ENCODE measurements around the gene SLC28A3. TPM values are rescaled to one million over a fixed set of nuclear protein-coding genes. Genes with fewer than 3 reads are reported as not detected.
A peak's percentile ranks its signal among the peaks of the same experiment; 100 is the strongest.

The SLC28A3 gene
- total and polyA plus RNA-seq, 10 of the 15 experiments (the other 5 are each of a cell fraction or from before 2014, with no cell fraction given), result 0.03 to 0.39 (median 0.07) TPM; not detected in 2

DNA sequence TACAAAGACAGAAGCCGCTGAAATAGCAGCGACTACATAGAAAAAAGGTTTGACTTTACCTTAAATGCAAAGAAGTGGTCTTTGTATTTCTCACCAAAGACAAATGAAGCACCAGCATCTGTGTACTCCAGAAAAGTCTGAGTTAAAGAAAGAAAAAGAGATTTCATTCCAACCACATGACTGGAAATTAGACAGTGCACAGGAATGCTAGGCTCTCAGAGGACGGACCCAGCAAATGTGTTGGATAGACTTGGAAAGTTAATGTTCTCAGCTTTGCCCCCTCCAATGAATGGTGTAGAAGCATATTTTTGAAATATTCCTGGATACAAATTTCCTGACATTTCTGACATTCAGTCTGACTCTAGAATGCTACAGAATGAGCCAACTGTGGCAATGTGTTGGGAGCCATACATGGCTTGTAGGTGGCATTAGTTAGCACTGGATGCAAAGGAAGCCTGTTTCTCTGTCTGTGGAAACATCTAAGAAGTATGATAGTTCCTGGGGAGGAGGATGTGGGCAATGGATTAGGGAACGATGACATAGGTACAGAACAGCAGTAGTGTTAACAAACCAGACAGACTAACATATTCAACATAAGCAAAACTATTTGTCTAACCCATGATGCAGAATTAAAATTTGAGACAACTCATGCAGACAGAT lies 43.3 kb downstream of the SLC28A3 start:
- RAD21 ChIA-PET (ENCODE audit: unreplicated experiment), result interaction anchor here (1.1 to 2.8 kb wide), 6 partner anchors 11 to 317 kb away, joined by 4 to 23 read pairs (median 10); partner anchors contain the start of genes HNRNPK and RMI1

More for the DNA sequence above, 43.3 kb downstream of the SLC28A3 start:
- H3K27me3 ChIP-seq (replicated peaks in 1 of 2; ENCODE audit: control insufficient read depth in 2 of 2, insufficient read depth in 2 of 2, low read length in 1 of 2), result no peaks in the 10 kb centered on the region
- DNase-seq (ENCODE audit: low read depth, low spot score) (no peak), ATAC-seq (no peak), FAIRE-seq (no peak)
- ChIA-PET SMC1A (ENCODE audit: uncharacterized antibody, unreplicated experiment) (interaction anchor here (1.1 to 6.1 kb wide), 7 partner anchors 8 to 69 kb away, joined by 3 to 82 read pairs (median 8); no protein-coding TSS in a partner anchor), POLR2A (interaction anchor here (1.5 to 1.8 kb wide), 3 partner anchors 9 to 31 kb away, joined by 3 to 5 read pairs (median 4); no protein-coding TSS in a partner anchor), CTCF (interaction anchor here (2.2 to 7.8 kb wide), 5 partner anchors 12 to 314 kb away, joined by 5 to 92 read pairs (median 26); no protein-coding TSS in a partner anchor)
- H2AFZ ChIP-seq (ENCODE audit: control insufficient read depth, low read depth, low read length), result peak overlapping the region; percentile 88; the same call in 1 of the 2 replicates
- in situ Hi-C loops (cut with MboI) (no loop called here), intact Hi-C loops (cut with micrococcal nuclease; ENCODE audit: unreplicated experiment) (loop anchor here (10.0 kb wide), 1 partner anchor 458 kb away; no protein-coding TSS in a partner anchor)
- H3K4me3 ChIP-seq, result no peak overlapping the region
- H3K4me1 ChIP-seq (ENCODE audit: control insufficient read depth, insufficient read depth, low read length), result peaks cover 44% of the 10 kb centered on the region
- BruUV-seq (replicated peaks), result no TSS peak
- no peaks in the 10 kb centered on the region for H4K20me1 ChIP-seq (ENCODE audit: control insufficient read depth, insufficient read depth)
- H3K9me3 ChIP-seq (replicated peaks; ENCODE audit: control insufficient read depth, insufficient read depth, low read length), result no peaks in the 10 kb centered on the region
- TF ChIP-seq ZNF24 (IDR thresholded peaks at IDR 0.05) (no peak), RELA (IDR thresholded peaks at IDR 0.05; ENCODE audit: borderline replicate concordance, partially characterized antibody) (no peak), PAX5 (IDR thresholded peaks at IDR 0.05; ENCODE audit: borderline replicate concordance, low read depth, low read length) (no peak), NFIC (IDR thresholded peaks at IDR 0.05; ENCODE audit: low read depth, low read length) (no peak), TAF1 (IDR thresholded peaks at IDR 0.05; ENCODE audit: borderline replicate concordance, low read depth, low read length) (no peak), CEBPB (IDR thresholded peaks at IDR 0.05; ENCODE audit: borderline replicate concordance in 1 of 2, low read depth in 2 of 2, low read length in 2 of 2) (no peak), RB1 (IDR thresholded peaks at IDR 0.05; ENCODE audit: borderline replicate concordance) (no peak), KDM1A (IDR thresholded peaks at IDR 0.05; ENCODE audit: borderline replicate concordance) (no peak), PML (IDR thresholded peaks at IDR 0.05; ENCODE audit: low read length) (no peak), NFXL1 (IDR thresholded peaks at IDR 0.05; ENCODE audit: borderline replicate concordance) (no peak), SRF (IDR thresholded peaks at IDR 0.05; ENCODE audit: low read depth in 2 of 2, low read length in 2 of 2) (no peak), MTA2 (IDR thresholded peaks at IDR 0.05; ENCODE audit: low read depth) (no peak)
- TF ChIP-seq, protein P1, sequence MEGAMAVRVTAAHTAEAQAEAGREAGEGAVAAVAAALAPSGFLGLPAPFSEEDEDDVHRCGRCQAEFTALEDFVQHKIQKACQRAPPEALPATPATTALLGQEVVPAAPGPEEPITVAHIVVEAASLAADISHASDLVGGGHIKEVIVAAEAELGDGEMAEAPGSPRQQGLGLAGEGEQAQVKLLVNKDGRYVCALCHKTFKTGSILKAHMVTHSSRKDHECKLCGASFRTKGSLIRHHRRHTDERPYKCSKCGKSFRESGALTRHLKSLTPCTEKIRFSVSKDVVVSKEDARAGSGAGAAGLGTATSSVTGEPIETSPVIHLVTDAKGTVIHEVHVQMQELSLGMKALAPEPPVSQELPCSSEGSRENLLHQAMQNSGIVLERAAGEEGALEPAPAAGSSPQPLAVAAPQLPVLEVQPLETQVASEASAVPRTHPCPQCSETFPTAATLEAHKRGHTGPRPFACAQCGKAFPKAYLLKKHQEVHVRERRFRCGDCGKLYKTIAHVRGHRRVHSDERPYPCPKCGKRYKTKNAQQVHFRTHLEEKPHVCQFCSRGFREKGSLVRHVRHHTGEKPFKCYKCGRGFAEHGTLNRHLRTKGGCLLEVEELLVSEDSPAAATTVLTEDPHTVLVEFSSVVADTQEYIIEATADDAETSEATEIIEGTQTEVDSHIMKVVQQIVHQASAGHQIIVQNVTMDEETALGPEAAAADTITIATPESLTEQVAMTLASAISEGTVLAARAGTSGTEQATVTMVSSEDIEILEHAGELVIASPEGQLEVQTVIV (IDR thresholded peaks at IDR 0.05; ENCODE audit: borderline replicate concordance, partially characterized antibody), result no peak
- TF ChIP-seq, protein P2, sequence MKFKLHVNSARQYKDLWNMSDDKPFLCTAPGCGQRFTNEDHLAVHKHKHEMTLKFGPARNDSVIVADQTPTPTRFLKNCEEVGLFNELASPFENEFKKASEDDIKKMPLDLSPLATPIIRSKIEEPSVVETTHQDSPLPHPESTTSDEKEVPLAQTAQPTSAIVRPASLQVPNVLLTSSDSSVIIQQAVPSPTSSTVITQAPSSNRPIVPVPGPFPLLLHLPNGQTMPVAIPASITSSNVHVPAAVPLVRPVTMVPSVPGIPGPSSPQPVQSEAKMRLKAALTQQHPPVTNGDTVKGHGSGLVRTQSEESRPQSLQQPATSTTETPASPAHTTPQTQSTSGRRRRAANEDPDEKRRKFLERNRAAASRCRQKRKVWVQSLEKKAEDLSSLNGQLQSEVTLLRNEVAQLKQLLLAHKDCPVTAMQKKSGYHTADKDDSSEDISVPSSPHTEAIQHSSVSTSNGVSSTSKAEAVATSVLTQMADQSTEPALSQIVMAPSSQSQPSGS (IDR thresholded peaks at IDR 0.05; ENCODE audit: low read length), result no peak
- 99% methylated on average over 4 of the region's 4 CpGs for WGBS (ENCODE audit: insufficient coverage, insufficient replicate concordance, low lambda C conversion rate, missing lambda C conversion rate)
- H3K27ac ChIP-seq (ENCODE audit: control insufficient read depth, insufficient read depth), result peak overlapping the region; percentile 86
- no peaks in the 10 kb centered on the region for H3K36me3 ChIP-seq (ENCODE audit: control insufficient read depth in 2 of 2, insufficient read depth in 2 of 2, low read length in 1 of 2)
- H3K9ac ChIP-seq (ENCODE audit: control insufficient read depth, insufficient read depth, low read length), result no peak overlapping the region
- no peaks in the 10 kb centered on the region for H3K79me2 ChIP-seq (ENCODE audit: control insufficient read depth, insufficient read depth, low read length)
- H3K4me2 ChIP-seq (ENCODE audit: control insufficient read depth, insufficient read depth), result no peak overlapping the region

Measured in GM12878 (cell line).